ELR (cell line): ENCODE measurements around the gene PITPNM1.
A peak's percentile ranks its signal among the peaks of the same experiment; 100 is the strongest.
"Not testable (repeated sequence)": the region's sequence is repeated elsewhere in the genome, so short reads cannot be mapped to it uniquely, and the experiment has no call there.

Source experiments
- DNase-seq: peaks from one replicate; pipeline ENCODE4 v3.0.0-alpha.2; 2015; ENCODE audit warnings: low read depth

The PITPNM1 gene

DNA sequence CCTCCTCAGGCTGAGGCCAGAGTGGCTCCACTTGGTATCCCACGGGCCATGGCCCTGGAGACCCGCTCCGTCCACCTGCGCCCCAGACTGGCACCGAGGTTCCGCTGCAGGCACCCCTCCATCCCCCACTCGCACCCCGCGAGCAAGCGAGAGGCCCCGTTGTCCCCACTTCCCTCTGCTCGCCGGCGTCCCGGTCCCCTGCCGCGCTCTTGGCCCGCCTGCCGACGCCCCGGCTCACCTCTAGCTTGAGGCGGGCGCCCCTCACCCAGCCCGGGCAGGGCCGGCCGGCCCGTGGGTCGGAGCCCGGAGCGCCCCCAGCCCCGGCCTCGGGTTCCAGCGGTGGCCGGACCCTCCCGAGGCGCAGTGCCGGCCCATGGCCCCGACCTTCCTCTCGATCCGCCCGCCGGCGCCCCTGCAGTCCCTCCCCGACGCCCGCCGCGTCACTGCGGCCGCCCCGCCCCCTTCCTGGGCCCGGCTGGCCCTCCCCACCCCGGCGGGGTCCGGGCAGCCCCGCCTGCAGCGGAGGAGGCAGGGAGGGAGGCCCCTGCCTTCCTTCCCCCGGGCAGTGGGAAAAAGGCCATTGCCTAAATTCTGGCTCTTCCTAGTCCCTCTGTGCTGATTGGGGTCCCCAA, at the start of gene PITPNM1:
TSS of gene PITPNM1 (minus strand) at position 414 of the 632 bp plus-strand sequence. CDS start 1,183 bp downstream, outside the sequence.
- peak; percentile 64 for DNase-seq

DNA sequence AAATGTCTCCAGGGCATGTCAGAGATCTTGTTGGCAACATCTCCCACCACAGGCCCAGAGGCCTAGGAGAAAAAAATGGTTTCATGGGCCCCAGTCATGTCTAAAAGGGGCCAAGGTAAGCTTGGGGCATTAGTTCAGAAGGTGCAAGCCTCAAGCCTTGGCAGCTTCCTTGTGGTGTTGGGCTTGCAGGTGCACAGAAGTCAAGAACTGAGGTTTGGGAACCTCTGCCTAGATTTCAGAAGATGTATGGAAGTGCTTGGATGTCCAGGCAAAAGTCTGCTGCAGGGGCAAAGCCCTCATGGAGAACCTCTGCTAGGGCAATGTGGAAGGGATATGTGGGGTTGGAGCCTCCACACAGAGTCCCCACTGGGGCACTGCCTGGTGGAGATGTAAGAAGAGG, 46.5 kb upstream of the PITPNM1 start:
- not testable (repeated sequence) for DNase-seq

DNA sequence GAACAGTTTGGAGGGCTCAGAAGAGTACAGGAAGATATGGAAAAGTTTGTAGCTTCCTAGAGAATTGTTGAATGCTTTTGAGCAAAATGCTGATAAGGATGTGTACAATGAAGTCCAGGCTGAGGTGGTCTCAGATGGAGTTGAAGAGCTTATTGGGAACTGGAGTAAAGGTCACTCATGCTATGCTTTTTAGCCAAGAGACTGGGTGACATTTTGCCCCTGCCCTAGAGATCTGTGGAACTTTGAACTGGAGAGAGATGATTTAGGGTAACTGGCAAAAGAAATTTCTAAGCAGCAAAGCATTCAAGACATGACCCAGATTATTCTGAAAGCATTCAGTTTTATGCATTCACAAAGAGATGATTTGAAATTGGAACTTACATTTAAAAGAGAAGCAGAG, 46.0 kb upstream of the PITPNM1 start:
- DNase-seq = no peak

DNA sequence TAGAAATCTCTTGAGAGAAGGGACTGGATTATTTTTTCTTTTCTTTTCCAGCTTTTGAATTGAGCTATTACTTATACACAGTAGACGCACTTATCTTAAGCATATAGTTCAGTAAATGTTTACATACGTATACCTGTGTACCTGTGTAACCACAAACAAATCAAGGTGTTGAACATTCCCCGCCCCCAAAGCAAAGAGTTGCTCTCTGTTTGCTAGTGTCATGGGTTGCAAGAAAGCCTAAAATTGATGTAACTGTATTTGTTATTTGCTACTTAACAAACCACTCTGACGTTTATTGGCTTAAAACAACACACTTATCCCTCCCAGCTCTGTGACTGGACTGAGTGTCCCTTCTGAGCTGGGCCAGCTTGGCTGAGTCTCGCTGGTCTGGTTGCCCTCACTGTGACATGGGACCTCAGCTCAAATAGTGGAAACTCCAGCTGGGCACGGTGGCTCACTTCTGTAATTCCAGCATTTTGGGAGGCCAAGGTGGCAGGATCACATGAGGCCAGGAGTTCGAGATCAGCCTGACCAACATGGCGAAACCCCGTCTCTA, 43.5 kb upstream of the PITPNM1 start:
- no peak for DNase-seq

DNA sequence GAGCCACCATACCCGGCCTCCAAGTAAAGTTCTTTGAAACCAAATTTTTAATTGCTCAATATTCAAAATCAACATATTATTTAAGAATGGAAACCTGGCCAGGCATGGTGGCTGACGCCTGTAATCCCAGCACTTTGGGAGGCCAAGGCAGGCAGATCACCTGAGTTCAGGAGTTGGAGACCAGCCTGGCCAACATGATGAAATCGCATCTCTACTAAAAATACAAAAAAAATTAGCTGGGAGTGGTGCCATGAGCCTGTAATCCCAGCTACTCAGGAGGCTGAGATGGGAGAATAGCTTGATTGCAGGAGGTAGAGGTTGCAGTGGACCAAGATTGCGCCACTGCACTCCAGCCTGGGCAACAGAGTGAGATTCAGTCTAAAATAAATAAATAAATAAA, 42.9 kb upstream of the PITPNM1 start:
- DNase-seq = not testable (repeated sequence)

GRCh38 chr11:67545280-67545679, 40.1 kb upstream of the PITPNM1 start:
- no peak for DNase-seq

DNA sequence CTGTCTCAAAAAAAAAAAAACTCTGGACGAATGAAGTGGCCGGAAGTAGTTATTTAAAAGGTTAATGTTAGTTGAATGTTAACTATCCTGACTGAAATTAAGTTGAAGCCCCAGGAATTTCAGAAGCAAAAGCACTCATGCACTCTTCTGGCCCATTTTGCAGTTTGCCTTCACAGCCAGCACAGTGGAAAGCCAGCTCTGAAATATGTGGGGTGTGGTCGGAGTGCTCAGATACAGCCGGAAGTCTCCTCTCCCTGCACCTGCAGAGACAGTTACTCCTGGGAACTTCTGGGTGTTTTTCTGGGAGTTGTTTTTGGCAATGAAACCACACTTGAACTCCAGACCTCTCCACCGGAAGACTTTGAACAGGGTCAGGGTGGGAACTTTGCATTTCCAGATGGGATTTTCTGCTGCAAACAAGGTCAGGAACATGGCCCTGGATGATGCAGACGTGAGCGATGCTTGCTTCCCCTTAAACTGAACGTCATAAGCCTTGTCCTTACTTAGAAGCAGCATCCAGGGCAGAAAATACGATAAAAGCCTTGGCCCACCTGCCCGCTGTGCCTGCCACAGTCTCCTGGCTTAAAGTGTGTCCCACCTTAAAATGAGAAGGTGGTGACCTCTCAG, 39.6 kb upstream of the PITPNM1 start:
- DNase-seq = no peak

- no peak for DNase-seq
Observed at GRCh38 chr11:67543585-67543984, 38.4 kb upstream of the PITPNM1 start.

GRCh38 chr11:67542971-67543370, 37.8 kb upstream of the PITPNM1 start:
- no peak for DNase-seq

DNA sequence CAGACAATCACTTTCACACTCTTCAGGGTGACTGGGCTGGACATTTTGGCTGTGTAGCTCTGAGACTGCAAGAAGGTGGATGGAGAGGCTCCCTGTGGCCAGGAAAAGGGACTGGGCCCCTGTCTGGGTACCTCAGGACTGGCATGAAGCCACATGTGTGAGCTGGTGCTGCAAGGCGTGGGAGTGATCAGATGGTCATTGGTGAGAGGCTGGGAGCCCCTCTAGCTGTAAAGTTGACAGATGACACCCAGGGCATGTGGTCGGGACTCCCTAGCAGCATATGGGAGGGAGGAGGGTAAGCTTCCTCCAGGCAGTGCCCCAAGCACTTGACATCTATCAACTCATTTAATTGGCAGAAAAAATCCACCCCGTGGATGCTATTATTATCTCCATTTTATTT, 37.0 kb upstream of the PITPNM1 start:
- DNase-seq = no peak

DNA sequence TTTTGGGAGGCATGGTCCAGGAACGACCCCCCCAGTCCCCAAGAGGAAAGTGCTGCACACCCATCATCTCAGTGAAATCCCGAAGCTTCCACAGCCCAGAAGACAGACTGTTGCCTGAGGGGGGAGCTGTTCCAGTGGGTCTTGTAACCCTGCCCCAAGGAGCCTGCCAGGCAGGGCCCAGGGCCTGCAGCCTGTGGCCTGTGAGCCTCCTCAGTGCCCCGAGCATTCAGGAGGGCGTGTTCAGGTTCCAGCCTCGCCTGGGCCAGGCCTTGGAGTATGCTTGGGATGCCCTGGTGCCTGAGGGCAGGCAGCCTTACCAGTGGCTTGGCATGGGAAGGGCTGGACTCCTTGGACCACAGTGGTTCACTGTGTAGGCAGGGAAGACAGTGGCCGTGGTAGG, 36.0 kb upstream of the PITPNM1 start:
- DNase-seq = no peak

DNA sequence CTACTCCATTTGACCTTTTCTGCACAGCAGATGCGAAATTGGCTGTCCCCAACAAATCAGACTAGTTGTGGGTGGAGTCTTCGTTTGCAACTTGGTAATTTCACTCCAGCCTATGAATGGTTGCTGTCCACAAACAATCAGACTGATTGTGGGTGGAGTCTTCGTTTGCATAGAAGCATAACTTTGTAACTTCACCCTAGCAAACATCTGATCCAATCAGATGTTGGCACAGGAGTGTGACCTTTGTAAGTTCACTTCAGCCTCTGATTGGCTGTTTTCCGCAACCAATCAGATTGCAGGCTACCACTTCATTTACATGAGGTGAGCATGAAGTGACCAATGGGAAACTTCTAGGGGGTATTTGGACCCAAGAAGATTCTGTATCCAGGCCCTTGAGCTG, 34.4 kb upstream of the PITPNM1 start:
- DNase-seq = no peak

- no peak for DNase-seq
Observed at GRCh38 chr11:67538823-67539505, 33.8 kb upstream of the PITPNM1 start.

GRCh38 chr11:67538306-67538705, 33.1 kb upstream of the PITPNM1 start:
- DNase-seq = peak; percentile 10

GRCh38 chr11:67535561-67535960, 30.4 kb upstream of the PITPNM1 start:
- no peak for DNase-seq

DNA sequence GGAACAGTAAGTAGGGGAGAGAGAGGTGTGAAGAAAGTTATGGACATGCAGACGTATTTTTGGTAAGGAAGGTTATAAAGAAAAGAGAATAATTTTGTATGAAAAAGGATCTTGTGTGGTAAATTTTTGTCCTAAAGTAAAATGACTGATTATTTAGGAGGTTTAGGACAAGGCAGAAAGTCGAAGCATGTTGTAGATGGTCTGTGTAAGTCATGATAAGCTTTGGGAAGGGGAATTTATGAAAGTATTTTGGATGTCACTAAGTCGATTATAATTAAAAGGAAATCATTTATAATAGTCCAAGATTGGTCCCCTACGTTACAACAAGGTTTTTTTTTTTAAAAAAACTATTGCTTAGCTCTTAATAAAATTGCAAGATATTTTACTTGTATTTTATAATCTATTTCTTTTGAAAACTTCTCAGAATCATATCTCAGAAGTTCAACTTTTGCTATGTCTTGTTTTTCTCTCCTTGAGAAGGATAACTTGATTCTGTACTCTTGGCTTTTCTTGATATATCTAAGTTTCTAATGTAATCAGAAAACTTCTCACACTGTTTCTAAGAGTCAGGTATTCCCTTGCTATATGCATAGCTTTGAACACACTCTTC, 29.0 kb upstream of the PITPNM1 start:
- peak; percentile 36 for DNase-seq

DNA sequence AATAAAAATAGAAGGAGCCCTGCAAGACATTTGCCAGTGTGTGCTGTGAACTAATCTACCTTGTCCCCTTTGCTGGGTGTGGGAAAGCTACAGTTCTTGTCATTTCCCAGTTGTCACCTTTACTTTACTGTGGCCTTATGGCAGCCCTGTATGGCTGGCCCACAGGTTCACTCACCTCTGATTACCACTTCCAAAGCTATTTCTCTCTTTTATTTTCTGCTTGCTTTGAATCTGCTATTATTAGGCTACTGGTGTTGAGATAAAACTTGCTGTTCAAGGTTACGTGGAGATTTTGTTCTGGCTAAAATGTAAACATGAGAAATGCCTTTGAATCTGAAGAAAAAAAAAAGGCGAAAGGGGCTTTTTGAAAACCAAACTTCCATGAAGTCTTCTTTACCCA, 27.7 kb upstream of the PITPNM1 start:
- DNase-seq = no peak

DNA sequence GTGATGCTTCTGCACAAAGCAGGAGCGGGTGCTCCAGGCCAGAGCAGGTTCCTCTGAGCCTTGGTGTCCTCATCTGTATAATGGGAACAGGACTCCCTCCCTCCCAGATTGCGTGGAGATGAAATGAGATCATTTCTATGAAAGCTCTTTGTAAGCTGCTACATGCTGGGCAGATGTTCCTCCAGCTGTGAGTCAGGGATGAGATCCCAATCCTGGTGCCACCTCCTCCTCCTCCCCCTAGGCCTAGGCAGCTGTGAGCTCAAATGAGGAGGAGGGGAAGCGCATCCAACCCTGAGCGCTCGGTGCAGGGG, 25.1 kb upstream of the PITPNM1 start:
- DNase-seq = no peak

- DNase-seq = no peak
Observed at GRCh38 chr11:67528376-67528775, 23.2 kb upstream of the PITPNM1 start.

DNA sequence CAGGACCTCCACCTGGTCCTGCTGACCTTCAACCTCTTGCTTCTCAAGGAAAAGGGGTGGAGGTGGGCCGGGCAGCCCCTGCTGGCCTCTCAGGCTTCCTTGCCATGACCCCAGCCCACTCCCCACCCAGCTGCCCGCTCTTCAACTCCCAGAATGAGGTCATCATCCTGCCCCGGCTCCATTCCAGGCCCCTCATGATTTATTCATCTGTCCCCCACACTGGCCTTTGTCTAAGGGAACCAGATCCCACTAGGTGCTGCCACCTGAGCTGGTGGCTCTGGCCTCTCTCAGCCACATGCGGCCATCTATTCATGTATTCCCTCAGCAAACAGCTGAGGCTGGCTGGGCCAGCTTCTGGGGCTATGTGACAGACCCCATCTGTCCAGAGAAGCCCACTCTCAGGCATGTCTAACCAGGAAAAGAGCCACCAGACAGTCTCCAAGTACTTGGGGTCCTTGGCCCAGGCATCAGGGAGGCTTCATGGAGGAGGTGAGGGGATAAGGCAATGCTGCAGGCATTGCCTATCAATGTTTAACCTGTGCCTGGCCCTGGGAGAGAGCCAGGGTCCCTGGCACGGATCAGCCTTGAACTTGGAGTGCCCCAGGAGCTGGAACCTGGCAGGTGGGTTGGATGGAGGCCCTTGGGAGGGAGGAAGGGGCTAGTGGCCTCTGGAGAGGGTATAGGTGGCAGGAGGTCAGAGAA, 20.3 kb upstream of the PITPNM1 start:
- DNase-seq = no peak

- no peak for DNase-seq
Observed at GRCh38 chr11:67524480-67524808, 19.3 kb upstream of the PITPNM1 start.
